HG03342 (cell line): ENCODE results near the gene AKR1C1.
"Not testable (repeated sequence)": the region's sequence is repeated elsewhere in the genome, so short reads cannot be mapped to it uniquely, and the experiment has no call there.

Source experiments
- ATAC-seq: cut with Tn5 transposase; IDR thresholded peaks from one replicate; pipeline ENCODE4 v1.9.1; 2021; ENCODE audit warnings: mild to moderate bottlenecking, moderate library complexity; ENCODE audit not compliant: unreplicated experiment

Gene AKR1C1

DNA sequence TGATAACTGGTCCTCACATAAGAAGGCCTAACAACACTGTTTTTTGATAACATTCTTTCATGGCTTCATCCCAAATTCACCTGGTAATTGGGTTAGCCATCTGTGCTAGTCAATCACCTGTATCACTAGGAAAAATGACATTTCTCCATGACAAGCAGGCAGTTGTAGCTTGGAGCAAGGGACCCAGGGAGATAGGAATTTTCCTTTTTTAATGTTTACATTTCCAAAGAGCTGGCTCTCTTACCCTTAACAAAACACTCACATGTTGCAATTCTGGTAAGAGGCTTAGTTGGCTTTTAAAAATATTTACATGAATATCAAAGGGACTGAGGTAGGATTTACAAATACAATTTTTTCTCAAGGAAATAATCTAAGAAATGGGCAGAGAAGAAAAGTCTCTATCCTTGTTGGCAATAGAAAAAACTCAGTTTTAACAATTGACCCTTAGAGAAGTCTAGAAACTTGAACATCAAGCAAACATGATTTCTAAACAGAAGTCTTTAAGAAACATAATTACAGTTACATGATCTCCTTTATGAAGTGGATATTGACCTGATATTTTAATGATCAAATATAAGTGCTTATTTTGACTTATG lies 16.1 kb upstream of the AKR1C1 start:
- no peak for ATAC-seq

DNA sequence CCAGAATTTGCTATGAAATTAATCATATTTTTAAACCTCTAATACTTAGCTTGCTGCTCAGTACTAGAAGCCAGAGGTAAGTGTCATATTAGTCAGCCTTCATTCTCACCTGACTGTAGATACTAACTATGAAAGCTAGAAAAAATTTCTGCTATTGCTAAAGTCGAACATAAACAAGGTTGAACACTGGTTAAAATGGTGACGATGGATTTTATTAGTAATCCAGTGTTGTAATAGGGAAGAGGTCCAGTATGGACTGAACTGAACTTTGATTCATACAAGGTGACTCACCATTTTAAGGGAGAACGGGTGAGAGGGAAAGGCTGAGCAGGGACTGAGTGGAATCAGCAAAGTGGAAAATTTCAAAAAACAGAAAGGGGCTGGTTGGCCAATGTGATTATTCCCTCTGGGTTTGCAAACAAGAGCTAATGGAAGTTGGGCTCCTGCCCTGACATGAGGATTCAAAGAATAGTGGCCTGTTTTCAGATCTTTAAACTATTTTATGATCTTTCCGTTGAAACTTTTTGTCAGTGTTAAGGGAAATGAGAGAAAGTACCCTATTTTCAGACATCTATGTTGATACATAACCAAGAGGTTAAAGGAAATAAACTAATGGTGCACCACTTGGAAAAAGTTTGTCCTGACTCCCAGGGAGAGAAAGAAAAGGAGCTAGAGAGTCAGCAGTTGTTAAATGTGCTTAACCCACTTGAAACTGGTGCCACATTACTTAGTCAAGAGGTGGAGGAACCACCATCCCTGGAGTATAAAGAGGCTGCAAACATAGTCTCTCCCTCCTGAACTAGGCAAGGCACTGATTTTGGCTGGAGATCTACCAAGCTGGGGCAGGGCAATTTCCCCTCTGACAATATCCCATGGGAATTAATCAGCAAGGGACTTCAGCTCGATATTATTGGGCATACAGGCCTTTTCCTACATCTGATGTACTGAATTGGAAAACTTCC lies 15.3 kb upstream of the AKR1C1 start:
- no peak for ATAC-seq

DNA sequence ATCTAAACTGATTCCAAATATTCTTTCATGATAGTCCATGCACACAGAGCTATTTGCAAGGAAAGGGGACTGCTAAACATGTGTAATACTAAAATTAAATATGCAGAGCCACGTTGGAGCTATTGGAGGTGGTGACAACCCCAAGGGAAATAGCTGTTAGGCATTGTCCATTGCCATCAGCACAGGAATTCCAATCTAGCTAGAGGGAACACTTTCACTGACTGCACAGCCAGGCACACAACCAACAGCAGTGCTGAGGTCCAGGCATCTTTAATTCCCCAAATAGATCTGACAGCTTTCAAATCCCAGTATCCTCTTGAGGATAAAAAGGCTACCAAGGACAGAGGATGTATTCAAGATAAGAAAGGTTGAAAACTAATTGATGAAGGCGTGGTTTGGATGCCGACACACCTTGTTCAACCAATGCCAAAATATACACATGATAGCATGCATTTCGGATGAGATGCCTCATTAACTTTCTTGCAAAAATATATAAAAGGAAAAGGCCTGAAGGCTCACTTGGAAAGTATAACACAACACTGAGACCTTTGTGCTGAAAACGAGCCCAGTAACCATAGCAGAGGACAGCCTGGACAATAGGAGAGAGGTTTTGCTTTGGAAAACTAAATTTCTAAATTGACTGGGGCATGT lies 11.6 kb upstream of the AKR1C1 start:
- ATAC-seq = not testable (repeated sequence)

DNA sequence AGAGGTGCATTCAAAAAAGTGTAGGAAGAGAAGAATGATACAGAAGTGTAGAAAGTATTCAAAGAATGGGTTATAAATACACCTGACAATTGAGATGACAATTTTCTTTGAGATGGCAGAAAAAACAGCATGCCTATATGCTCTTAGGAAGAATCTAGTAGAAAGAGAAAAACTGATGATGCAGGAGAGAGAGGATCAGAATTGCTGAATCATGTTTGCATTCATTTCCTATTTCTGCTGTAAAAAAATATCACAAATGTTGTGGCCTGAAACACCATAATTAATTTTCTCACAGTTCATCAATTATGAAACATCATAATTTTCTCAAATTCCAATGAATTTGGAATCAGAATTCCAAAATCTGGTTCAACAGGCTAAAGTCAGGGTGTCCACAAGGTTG lies 9.8 kb upstream of the AKR1C1 start:
- ATAC-seq = no peak

DNA sequence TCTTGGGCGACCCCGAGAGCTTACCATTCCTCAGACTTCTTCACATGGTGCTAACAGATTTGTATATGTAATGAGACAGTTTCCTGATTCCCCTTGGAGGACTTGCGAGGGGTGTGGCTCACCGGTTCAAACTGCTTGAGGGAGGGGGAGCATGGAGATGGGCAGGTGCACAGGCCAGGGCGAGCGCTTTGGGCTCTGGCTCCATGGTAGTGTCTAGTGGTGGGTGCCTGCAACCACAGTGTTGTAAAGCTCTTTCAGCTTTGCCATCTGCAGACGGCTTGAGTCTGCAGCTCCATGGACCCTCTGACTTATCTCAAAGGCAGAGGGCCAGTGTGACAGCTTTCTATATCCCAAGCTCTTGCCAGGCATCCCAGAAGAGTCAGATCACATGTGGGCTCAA lies 7.1 kb upstream of the AKR1C1 start:
- not testable (repeated sequence) for ATAC-seq

DNA sequence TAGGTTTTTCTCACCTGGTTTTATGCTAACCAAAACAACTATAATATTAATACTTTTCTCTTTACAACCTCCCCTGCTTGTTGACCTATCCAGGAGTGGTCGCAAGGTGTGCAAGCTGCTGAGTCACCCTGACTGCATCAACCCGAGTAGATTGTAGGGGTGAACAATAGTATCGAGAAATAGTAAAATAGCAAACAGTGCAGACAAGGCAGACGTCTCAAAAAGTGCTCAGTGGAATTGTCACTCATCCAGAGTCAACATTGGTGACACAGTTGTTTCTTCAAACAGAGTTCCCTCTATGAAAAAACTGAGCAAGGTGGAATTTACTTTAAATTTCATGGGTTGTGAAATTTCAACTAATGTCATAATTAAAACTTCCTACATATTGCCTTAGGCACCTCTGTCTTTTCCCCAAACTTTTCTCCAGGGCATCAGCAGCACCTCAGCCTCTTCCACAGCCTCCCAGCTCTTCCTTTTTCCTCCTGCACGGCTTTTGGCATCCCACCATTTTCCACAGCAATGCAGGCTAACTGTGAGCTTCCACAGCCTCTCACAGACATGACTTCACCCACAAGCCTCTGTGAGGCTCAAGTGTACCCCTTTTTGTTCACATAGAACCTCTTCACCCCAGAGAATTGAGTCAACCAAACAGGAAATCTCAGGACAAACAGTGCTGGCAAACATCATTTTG lies 6.1 kb upstream of the AKR1C1 start:
- ATAC-seq = not testable (repeated sequence)

DNA sequence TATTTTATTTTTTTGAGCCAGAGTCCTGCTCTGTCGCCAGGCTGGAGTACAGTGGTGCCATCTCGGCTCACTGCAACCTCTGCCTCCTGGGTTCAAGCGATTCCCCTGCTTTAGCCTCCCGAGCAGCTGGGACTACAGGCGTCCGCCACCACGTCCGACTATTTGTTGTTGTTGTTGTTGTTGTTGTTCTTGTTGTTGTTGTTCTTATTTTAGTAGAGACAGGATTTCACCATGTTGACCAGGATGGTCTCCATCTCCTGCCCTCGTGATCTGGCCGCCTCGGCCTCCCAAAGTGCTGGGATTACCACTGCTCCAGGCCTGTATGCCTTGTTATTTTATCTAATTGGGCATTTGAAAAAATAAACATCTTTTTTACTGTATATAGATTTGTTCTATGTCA lies 1.7 kb upstream of the AKR1C1 start:
- not testable (repeated sequence) for ATAC-seq

DNA sequence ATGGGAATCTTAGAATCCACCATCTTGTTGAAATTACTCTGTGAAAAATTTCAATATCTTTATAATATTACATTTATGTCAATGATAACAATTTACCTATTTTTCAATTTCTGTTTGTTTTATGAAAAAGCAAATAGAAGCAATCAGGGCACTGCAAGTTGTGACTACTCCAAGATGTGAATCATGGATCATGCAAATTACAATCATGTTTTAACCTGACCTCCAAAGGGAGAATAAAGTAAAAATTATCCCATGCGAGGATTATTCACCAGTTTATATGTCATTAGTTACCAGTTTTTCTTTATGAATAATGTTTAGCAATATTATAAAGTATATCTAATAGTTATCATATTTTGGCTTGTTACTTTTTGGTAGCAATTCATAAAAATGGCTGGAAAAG lies 907 bp upstream of the AKR1C1 start:
- ATAC-seq = not testable (repeated sequence)

DNA sequence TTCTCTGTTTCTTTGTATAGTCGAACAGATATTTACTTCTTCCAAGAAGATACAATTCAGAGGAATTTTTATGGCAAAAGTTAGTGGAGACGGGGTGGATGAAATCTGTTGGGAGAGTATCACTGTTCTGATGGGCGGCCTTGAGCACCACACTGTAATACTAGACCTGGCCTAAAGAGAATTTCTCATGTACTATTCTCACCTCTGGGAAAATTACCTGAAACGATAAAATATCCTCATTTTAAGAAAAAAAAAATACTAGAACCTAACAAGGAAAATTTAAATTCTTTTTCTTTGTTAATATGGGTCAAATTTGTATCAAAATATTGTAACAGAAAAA lies 570 bp downstream of the AKR1C1 start:
- not testable (repeated sequence) for ATAC-seq

DNA sequence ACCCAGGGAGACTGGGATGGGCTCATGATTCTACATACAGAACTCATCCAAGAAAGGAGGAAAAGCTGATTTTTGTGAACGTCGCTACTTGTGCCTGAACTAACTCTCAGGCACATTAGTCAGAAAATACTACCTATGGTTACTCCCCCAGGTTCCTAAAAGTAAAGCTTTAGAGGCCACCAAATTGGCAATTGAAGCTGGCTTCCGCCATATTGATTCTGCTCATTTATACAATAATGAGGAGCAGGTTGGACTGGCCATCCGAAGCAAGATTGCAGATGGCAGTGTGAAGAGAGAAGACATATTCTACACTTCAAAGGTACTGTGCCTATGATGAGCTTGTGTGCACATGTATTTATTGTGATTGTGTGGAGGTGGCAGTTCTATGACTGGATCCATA lies 2.5 kb downstream of the AKR1C1 start:
- not testable (repeated sequence) for ATAC-seq

DNA sequence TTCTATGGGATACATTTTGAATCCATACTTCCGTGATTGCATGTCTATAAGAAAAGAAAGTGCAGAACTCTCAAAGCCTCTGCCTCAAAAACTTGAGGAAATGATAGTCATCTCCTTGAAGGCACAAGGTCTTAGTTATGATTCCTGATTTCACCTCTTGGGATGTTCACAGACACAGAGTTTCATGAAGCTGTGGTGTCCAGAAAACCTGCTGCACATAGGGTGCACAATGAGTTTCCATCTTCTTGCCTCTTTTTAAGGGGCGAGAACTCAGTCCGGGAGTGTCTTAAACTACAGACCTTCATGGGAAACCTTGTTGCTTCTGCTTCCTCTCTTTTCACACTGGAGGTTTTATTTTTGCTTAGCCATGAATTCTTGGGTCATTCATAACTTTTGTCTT lies 4.0 kb downstream of the AKR1C1 start:
- not testable (repeated sequence) for ATAC-seq

DNA sequence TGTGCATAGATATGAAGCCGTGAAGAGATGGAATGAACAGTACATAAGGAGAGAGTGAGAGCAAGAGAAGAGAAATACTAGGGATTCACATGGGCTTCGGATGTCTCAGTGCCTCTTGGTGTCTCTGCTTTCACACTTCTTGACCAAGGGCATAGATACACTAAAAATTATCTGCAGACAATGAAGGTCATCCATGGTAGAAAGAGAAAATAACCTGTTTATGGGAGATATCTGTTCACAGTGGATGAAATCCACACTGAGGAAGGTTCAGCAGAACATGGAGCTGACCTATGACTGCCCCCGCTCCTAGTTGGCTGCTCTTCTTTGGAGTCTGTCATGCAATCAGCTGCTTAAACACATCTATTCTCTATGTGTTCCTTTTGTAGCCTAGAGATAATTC lies 6.1 kb downstream of the AKR1C1 start:
- ATAC-seq = not testable (repeated sequence)

DNA sequence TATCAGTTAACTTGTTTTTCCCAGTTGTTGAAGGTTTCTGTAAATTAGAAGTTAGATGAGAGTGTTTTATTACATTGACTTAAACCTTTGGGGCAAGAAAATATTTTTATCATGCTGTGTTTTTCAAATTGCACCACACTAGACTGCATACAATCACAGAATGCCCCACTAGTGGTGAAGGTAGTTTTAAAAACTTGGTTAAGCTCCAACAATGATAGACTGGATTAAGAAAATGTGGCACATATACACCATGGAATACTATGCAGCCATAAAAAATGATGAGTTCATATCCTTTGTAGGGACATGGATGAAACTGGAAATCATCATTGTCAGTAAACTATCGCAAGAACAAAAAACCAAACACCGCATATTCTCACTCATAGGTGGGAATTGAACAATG lies 7.1 kb downstream of the AKR1C1 start:
- ATAC-seq = not testable (repeated sequence)

DNA sequence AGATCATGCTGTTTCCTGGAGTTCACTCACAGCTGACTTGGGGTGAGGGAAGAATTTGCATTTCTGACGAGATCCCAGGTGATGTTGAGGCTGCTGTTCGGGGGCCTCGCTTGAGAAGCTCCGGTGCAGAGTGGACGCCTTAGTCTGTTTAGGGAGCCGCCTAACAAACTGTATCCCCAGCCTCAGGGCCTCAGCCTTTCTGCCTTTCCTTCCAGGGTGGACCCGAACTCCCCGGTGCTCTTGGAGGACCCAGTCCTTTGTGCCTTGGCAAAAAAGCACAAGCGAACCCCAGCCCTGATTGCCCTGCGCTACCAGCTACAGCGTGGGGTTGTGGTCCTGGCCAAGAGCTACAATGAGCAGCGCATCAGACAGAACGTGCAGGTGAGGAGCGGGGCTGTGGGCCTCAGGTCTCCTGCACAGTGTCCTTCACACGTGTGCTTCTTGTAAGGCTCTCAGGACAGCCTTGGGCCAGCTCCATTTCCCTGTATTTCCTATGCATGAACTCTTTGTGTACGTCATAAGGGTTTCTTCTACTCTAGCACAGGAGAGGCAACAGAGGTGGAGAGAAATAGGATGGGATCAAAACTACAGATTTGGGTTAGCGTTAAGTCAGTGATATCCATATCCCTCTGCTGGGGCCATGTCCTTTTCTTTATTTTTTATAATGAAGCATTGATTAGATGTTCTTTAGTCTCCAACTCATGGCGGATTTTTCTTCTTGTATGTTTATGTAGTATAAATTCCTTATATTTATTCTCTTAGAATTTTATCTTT lies 9.3 kb downstream of the AKR1C1 start:
- not testable (repeated sequence) for ATAC-seq

DNA sequence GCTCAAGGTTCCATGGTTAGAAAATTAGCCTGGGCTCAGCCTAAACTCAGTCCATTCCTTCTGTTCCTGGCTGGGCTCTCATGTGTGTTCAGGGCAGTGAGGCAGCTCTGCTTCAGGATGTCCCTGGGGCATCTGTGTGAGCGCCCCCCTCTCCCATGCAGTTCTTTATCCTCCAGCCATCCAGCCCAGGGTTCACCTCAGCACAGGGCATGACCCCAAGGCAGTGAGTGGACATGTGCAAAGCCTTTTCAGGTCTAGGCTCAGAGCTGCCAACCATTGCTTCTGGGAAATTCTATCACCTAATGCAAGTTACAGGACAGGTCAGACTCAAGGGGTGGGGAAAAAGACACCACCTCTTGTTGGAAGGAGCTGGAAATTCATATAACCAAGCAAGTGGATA lies 10.1 kb downstream of the AKR1C1 start:
- not testable (repeated sequence) for ATAC-seq

DNA sequence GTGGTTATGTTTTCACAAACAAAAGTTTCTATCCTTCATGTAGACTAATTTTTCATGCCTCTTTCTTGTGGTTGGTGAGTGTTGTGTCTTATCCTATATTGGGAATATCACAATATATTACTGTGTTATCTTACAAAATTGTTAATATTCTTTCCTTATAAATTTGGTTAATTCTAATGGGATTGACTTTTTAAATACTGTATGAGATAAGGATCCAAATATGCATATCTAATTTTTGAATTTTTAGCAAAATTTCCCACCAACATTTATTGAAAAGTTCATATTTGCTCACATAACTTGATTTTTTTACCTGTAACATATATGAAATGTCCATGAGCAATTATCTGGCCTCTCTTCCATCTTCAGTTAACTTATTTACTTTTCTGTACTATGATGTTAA lies 11.2 kb downstream of the AKR1C1 start:
- ATAC-seq = not testable (repeated sequence)

DNA sequence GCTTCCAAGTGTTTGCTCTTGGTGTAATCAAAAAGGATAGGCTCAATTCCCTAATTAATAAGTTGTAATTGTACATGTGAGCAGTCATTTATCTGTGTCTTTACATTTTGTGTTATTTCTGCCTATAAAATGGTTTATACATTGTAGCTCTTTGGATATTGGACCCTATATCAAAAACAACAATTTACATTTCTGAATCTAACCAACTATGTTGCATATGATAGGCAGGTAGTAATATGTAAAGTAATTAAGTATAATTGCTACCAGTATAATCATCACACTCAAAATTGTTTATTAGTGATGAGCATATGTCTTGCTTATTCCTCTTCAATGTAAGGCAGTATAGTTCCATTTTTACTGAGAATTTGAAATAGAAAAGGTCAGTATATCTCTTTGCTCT lies 13.8 kb downstream of the AKR1C1 start:
- no peak for ATAC-seq

DNA sequence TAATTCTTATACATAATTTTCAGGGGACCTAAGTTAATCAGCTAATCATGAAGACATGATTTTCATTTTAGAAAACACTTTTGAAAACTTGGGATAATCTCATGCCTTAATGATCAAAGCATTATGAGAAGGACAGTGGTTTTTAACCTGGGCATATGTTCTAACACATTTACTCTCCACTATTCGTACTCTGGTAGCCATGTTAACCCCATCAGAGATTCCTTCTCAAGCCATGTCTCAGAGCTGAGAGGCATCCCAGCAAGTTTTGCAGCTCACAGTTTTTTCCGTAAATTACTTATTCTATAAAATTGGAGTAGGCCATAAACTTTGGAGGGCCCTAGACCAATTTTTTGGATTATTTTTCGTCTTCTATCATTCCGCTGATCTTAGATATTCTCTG lies 15.7 kb downstream of the AKR1C1 start:
- ATAC-seq = no peak

DNA sequence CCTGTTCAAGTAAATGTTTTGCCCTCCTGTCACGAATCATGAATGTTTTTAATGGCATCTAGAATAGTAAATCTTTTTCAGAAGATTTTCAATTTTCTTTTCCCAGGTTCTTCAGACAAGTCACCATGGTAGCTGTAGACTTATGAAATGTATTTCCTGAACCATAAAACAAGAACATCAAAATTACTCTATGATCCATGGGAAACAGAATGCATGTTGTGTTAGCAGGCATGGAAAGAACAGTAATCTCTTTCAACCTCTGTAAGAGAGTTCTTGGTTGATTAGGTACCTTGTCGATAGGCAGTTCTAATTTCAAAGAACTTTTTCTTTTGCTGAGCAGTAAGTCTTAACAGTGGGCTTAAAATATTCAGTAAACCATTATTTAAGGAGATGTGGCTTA lies 17.6 kb downstream of the AKR1C1 start:
- no peak for ATAC-seq

DNA sequence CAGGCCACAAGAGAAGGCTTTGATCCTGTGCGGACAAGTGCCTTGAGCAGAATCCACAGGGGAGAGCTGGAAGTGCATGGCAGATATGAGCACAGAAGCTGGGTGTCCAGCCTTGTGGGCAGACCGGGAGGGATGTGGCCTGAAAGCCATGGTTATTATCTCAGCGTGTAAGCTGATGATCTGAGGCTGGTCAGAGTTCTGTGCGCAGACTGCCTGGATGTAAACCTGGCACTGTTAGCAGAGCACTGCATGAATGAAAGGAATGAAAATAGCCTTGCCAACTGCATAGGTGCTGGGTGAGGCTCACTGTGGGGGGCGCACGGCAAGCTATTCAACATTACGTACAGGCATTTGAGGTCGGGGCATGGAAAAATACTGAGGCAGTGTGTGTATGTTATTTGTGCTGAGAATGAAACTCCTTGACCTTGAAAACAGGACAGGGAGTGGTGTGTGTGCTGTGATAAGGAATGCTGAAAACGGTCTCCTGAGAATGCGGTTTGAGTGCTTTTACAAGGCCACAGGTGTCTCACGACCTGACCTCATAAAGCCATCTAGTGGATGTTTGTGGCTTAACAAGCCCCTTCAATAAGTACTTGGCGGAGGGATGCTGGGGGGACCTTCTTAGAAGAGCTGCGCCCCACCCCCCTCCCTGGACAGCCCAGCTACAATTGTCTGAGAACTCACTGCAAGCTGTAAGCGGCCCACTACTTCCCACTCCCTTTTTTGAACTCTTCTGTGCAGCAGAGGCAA lies 18.7 kb downstream of the AKR1C1 start:
- peak; percentile 49 for ATAC-seq
